HCT116 (cell line): ENCODE data around the gene NCBP3.

Experiments used
- CTCF ChIP-seq, 3 experiments: fragments of 200-600 bp in 1 of 3; sonication (generic) in 1 of 3; IDR thresholded peaks in 2 of 3; conservative IDR thresholded peaks in 1 of 3; 2 replicates each; pipeline ENCODE4 v1.5.1; 2012 to 2017; ENCODE audit warnings: low read depth in 2 of 3, low read length in 2 of 3, antibody characterized with exemption in 1 of 3, borderline replicate concordance in 1 of 3, control low read depth in 1 of 3, mild to moderate bottlenecking in 1 of 3, mixed read lengths in 1 of 3, mixed run types in 1 of 3, moderate library complexity in 1 of 3; ENCODE audit not compliant: insufficient read depth in 1 of 3
- EZH2 ChIP-seq: fragments of 200-600 bp; sonication (generic); IDR thresholded peaks from 2 replicates; pipeline ENCODE4 v1.6.1; 2017; ENCODE audit warnings: antibody characterized with exemption, mixed run types
- JUND ChIP-seq: IDR thresholded peaks from 2 replicates; pipeline ENCODE4 v1.6.1; 2012
- POLR2A ChIP-seq: IDR thresholded peaks from 2 replicates; pipeline ENCODE4 v1.7.0; 2011; ENCODE audit warnings: borderline replicate concordance; ENCODE audit not compliant: insufficient read depth, insufficient read length; ENCODE audit errors: extremely low read depth
- POLR2AphosphoS5 ChIP-seq: IDR thresholded peaks from 2 replicates; pipeline ENCODE4 v1.6.1; 2011; ENCODE audit warnings: mild to moderate bottlenecking, low read depth, low read length, moderate library complexity
- SIN3A ChIP-seq: IDR thresholded peaks from 2 replicates; pipeline ENCODE4 v1.6.1; 2012; ENCODE audit warnings: low read depth
- SP1 ChIP-seq: IDR thresholded peaks from 2 replicates; pipeline ENCODE4 v1.6.1; 2012; ENCODE audit warnings: low read depth
- ZNF274 ChIP-seq: fragments of 200-500 bp; sonication (Bioruptor generic); IDR thresholded peaks from 2 replicates; pipeline ENCODE4 v1.6.1; 2014; ENCODE audit warnings: mild to moderate bottlenecking, low read depth, low read length, inconsistent platforms

- TF ChIP-seq POLR2A (no peak), ZNF274 (no peak), SP1 (no peak), CTCF (IDR thresholded peaks at IDR 0.05 in 2 of 3, conservative IDR thresholded peaks at IDR 0.05 in 1 of 3; ENCODE audit: borderline replicate concordance in 1 of 3, insufficient read depth in 1 of 3, low read depth in 2 of 3, low read length in 2 of 3) (no peak), POLR2AphosphoS5 (no peak), EZH2 (no peak), JUND (no peak), SIN3A (no peak)
Measured at GRCh38 chr17:3762922-3763776, 82.9 kb downstream of the NCBP3 start.
